ENCODE results near the gene HYAL2.

Gene HYAL2

DNA sequence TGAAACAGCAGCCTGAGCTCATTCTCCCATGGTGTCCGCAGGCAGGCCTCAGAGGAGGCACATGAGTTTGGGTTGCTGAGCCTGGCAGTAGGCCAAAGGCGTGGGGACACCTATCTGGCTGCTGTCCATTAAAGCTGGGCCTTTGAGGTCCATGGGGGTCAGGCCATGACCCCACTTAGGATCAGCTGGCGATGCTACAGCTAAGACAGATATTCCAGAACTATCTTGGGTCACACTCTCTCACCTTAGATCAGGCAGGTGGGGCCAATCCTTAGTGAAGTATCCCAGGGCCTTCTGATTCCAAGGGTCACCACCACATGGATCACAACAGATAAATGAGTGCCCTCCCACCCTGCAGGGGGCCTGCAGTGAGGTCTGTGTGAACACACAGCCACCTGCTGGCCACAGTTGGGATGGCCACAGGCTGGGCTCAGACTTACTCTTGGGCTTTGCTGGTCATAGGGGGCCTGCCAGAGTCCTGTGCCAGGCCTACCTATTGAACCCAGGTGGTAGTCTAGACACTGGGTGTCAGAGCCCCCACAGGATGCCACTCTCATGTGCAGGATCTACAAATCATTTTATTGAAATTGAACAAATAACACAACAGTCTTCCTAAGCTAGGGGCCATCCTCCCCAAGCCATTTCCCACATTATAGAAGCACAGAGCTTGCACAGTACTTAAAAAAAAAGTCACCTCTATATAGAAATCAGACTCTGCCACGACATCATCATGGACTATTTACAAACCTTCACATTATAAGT is 2.0 kb upstream of the HYAL2 start (continued):
- TF ChIP-seq ZNF175 (tag by site-specific recombination; IDR thresholded peaks at IDR 0.05) (no peak), ZNF654 (tag by site-specific recombination; IDR thresholded peaks at IDR 0.05; ENCODE audit: low read depth) (peak; percentile 82), ZFP3 (tag by site-specific recombination; IDR thresholded peaks at IDR 0.05; ENCODE audit: low read depth) (no peak), EGR2 (tag by site-specific recombination; IDR thresholded peaks at IDR 0.05; ENCODE audit: low read depth) (no peak), ZNF23 (tag by site-specific recombination; IDR thresholded peaks at IDR 0.05; ENCODE audit: borderline replicate concordance) (no peak), ZNF660 (tag by site-specific recombination; IDR thresholded peaks at IDR 0.05) (no peak), ZNF521 (tag by site-specific recombination; IDR thresholded peaks at IDR 0.05) (no peak), ZNF354C (tag by site-specific recombination; IDR thresholded peaks at IDR 0.05; ENCODE audit: borderline replicate concordance, low read depth) (no peak), ZNF391 (tag by site-specific recombination; IDR thresholded peaks at IDR 0.05; ENCODE audit: borderline replicate concordance, low read depth) (no peak), ZNF138 (tag by site-specific recombination; IDR thresholded peaks at IDR 0.05; ENCODE audit: borderline replicate concordance) (no peak), ZNF629 (tag by site-specific recombination; IDR thresholded peaks at IDR 0.05) (no peak), ZNF48 (tag by site-specific recombination; IDR thresholded peaks at IDR 0.05) (no peak), GLI4 (tag by site-specific recombination; IDR thresholded peaks at IDR 0.05) (no peak), ZNF24 (tag by site-specific recombination; IDR thresholded peaks at IDR 0.05) (no peak), ZNF596 (tag by site-specific recombination; IDR thresholded peaks at IDR 0.05) (no peak), ZIC2 (tag by site-specific recombination; IDR thresholded peaks at IDR 0.05) (peak; percentile 65; the same call in 1 of the 2 replicates)
- TF ChIP-seq, protein P1, sequence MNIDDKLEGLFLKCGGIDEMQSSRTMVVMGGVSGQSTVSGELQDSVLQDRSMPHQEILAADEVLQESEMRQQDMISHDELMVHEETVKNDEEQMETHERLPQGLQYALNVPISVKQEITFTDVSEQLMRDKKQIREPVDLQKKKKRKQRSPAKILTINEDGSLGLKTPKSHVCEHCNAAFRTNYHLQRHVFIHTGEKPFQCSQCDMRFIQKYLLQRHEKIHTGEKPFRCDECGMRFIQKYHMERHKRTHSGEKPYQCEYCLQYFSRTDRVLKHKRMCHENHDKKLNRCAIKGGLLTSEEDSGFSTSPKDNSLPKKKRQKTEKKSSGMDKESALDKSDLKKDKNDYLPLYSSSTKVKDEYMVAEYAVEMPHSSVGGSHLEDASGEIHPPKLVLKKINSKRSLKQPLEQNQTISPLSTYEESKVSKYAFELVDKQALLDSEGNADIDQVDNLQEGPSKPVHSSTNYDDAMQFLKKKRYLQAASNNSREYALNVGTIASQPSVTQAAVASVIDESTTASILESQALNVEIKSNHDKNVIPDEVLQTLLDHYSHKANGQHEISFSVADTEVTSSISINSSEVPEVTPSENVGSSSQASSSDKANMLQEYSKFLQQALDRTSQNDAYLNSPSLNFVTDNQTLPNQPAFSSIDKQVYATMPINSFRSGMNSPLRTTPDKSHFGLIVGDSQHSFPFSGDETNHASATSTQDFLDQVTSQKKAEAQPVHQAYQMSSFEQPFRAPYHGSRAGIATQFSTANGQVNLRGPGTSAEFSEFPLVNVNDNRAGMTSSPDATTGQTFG (tag by site-specific recombination; IDR thresholded peaks at IDR 0.05; ENCODE audit: borderline replicate concordance) = no peak
- TF ChIP-seq, protein P2, sequence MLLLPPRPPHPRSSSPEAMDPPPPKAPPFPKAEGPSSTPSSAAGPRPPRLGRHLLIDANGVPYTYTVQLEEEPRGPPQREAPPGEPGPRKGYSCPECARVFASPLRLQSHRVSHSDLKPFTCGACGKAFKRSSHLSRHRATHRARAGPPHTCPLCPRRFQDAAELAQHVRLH (tag by site-specific recombination; IDR thresholded peaks at IDR 0.05) = no peak
- TF ChIP-seq, protein P3, sequence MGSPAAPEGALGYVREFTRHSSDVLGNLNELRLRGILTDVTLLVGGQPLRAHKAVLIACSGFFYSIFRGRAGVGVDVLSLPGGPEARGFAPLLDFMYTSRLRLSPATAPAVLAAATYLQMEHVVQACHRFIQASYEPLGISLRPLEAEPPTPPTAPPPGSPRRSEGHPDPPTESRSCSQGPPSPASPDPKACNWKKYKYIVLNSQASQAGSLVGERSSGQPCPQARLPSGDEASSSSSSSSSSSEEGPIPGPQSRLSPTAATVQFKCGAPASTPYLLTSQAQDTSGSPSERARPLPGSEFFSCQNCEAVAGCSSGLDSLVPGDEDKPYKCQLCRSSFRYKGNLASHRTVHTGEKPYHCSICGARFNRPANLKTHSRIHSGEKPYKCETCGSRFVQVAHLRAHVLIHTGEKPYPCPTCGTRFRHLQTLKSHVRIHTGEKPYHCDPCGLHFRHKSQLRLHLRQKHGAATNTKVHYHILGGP (tag by site-specific recombination; IDR thresholded peaks at IDR 0.05) = no peak
- TF ChIP-seq, protein P4, sequence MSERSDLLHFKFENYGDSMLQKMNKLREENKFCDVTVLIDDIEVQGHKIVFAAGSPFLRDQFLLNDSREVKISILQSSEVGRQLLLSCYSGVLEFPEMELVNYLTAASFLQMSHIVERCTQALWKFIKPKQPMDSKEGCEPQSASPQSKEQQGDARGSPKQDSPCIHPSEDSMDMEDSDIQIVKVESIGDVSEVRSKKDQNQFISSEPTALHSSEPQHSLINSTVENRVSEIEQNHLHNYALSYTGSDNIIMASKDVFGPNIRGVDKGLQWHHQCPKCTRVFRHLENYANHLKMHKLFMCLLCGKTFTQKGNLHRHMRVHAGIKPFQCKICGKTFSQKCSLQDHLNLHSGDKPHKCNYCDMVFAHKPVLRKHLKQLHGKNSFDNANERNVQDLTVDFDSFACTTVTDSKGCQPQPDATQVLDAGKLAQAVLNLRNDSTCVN (tag by site-specific recombination; optimal IDR thresholded peaks at IDR 0.05) = no peak
- TF ChIP-seq, protein P5, sequence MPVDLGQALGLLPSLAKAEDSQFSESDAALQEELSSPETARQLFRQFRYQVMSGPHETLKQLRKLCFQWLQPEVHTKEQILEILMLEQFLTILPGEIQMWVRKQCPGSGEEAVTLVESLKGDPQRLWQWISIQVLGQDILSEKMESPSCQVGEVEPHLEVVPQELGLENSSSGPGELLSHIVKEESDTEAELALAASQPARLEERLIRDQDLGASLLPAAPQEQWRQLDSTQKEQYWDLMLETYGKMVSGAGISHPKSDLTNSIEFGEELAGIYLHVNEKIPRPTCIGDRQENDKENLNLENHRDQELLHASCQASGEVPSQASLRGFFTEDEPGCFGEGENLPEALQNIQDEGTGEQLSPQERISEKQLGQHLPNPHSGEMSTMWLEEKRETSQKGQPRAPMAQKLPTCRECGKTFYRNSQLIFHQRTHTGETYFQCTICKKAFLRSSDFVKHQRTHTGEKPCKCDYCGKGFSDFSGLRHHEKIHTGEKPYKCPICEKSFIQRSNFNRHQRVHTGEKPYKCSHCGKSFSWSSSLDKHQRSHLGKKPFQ (tag by site-specific recombination; IDR thresholded peaks at IDR 0.05) = no peak
- TF ChIP-seq, protein P6, sequence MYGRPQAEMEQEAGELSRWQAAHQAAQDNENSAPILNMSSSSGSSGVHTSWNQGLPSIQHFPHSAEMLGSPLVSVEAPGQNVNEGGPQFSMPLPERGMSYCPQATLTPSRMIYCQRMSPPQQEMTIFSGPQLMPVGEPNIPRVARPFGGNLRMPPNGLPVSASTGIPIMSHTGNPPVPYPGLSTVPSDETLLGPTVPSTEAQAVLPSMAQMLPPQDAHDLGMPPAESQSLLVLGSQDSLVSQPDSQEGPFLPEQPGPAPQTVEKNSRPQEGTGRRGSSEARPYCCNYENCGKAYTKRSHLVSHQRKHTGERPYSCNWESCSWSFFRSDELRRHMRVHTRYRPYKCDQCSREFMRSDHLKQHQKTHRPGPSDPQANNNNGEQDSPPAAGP (tag by site-specific recombination; IDR thresholded peaks at IDR 0.05) = 0 out of 2 replicates have a peak, but pooled peaks have one; percentile 25
- TF ChIP-seq, protein P7, sequence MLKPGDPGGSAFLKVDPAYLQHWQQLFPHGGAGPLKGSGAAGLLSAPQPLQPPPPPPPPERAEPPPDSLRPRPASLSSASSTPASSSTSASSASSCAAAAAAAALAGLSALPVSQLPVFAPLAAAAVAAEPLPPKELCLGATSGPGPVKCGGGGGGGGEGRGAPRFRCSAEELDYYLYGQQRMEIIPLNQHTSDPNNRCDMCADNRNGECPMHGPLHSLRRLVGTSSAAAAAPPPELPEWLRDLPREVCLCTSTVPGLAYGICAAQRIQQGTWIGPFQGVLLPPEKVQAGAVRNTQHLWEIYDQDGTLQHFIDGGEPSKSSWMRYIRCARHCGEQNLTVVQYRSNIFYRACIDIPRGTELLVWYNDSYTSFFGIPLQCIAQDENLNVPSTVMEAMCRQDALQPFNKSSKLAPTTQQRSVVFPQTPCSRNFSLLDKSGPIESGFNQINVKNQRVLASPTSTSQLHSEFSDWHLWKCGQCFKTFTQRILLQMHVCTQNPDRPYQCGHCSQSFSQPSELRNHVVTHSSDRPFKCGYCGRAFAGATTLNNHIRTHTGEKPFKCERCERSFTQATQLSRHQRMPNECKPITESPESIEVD (tag by site-specific recombination; IDR thresholded peaks at IDR 0.05) = no peak
- TF ChIP-seq, protein P8, sequence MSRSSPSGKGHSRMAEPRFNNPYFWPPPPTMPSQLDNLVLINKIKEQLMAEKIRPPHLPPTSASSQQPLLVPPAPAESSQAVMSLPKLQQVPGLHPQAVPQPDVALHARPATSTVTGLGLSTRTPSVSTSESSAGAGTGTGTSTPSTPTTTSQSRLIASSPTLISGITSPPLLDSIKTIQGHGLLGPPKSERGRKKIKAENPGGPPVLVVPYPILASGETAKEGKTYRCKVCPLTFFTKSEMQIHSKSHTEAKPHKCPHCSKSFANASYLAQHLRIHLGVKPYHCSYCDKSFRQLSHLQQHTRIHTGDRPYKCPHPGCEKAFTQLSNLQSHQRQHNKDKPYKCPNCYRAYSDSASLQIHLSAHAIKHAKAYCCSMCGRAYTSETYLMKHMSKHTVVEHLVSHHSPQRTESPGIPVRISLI (tag by site-specific recombination; IDR thresholded peaks at IDR 0.05) = no peak
- TF ChIP-seq, protein P9, sequence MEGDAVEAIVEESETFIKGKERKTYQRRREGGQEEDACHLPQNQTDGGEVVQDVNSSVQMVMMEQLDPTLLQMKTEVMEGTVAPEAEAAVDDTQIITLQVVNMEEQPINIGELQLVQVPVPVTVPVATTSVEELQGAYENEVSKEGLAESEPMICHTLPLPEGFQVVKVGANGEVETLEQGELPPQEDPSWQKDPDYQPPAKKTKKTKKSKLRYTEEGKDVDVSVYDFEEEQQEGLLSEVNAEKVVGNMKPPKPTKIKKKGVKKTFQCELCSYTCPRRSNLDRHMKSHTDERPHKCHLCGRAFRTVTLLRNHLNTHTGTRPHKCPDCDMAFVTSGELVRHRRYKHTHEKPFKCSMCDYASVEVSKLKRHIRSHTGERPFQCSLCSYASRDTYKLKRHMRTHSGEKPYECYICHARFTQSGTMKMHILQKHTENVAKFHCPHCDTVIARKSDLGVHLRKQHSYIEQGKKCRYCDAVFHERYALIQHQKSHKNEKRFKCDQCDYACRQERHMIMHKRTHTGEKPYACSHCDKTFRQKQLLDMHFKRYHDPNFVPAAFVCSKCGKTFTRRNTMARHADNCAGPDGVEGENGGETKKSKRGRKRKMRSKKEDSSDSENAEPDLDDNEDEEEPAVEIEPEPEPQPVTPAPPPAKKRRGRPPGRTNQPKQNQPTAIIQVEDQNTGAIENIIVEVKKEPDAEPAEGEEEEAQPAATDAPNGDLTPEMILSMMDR (tag by site-specific recombination; IDR thresholded peaks at IDR 0.05) = peak; percentile 74
